LNCaP clone FGC (cell line): ENCODE results near the gene ELMO1.

Experiments
- DNase-seq: peaks from one replicate; pipeline ENCODE4 v3.0.0-alpha.2; 2011; ENCODE audit warnings: low read depth
- H3K4me3 ChIP-seq: 2 replicates; pipeline ENCODE4 v1.5.1; 2011; ENCODE audit warnings: mild to moderate bottlenecking, low read depth, low read length, control low read depth
- TF ChIP-seq, protein P1 (sequence below): IDR thresholded peaks from 2 replicates; pipeline ENCODE4 v1.5.1; 2012; ENCODE audit warnings: mild to moderate bottlenecking; ENCODE audit not compliant: control insufficient read depth, insufficient read depth; ENCODE audit errors: extremely low read depth

Gene ELMO1

DNA sequence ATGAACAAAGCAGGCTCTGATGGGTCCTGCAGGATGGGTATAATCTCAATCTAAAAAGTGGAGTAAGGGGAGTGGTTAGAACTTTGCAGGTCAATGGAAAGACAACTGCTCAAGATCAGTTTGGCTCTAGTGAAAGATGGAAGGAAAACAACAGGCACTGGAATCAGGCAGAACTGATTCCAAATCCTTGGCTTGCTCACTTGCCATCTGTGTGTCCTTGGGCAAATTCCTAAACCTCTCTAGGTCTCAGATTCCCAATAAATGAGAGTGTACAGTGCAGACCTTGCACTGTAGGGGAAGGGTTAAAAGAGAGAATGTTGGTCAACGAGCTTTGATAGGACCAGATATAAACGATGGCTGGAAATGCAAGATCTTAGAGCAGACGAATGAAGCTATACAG lies 538.3 kb downstream of the ELMO1 start:
- DNase-seq = no peak
- TF ChIP-seq, protein P1, sequence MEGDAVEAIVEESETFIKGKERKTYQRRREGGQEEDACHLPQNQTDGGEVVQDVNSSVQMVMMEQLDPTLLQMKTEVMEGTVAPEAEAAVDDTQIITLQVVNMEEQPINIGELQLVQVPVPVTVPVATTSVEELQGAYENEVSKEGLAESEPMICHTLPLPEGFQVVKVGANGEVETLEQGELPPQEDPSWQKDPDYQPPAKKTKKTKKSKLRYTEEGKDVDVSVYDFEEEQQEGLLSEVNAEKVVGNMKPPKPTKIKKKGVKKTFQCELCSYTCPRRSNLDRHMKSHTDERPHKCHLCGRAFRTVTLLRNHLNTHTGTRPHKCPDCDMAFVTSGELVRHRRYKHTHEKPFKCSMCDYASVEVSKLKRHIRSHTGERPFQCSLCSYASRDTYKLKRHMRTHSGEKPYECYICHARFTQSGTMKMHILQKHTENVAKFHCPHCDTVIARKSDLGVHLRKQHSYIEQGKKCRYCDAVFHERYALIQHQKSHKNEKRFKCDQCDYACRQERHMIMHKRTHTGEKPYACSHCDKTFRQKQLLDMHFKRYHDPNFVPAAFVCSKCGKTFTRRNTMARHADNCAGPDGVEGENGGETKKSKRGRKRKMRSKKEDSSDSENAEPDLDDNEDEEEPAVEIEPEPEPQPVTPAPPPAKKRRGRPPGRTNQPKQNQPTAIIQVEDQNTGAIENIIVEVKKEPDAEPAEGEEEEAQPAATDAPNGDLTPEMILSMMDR = no peak
- H3K4me3 ChIP-seq = no peak overlapping the region

- no peak for DNase-seq
- TF ChIP-seq, protein P1 = no peak
- H3K4me3 ChIP-seq = no peak overlapping the region
These were observed 541.6 kb downstream of the ELMO1 start for GRCh38 chr7:36906956-36907635.

- no peak overlapping the region for H3K4me3 ChIP-seq
- TF ChIP-seq, protein P1 = no peak
- no peak for DNase-seq
These were observed 542.2 kb downstream of the ELMO1 start for GRCh38 chr7:36906448-36906847.

- no peak overlapping the region for H3K4me3 ChIP-seq
- TF ChIP-seq, protein P1 = no peak
- no peak for DNase-seq
These were observed 542.8 kb downstream of the ELMO1 start for GRCh38 chr7:36905841-36906240.

GRCh38 chr7:36904802-36905201 lies 543.9 kb downstream of the ELMO1 start:
- DNase-seq = no peak
- H3K4me3 ChIP-seq = no peak overlapping the region
- TF ChIP-seq, protein P1 = no peak

DNA sequence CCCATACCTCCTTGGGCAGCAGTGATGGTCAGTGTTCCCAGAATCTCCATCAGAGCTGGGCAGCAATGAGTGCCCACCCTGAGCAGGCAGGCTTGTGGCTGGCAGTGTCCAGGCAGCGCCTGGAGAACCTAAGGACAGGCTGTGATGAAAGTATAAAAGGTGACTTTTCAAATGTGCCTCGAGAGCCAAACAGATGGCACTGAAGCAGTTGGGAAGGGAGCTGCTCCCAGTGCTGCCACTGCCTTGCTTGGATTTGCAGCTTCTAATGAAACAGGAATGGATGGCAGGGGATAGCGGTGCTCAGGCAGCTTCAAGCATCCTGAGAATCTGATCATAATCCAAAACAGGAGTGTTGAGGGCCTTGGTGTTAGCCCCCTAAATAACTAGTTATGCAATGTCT lies 544.6 kb downstream of the ELMO1 start:
- no peak overlapping the region for H3K4me3 ChIP-seq
- no peak for DNase-seq
- TF ChIP-seq, protein P1 = no peak
